Stimulated activated CD4-positive, alpha-beta T cell treated with anti-CD3 and anti-CD28 coated beads, Interleukin-1b, Interleukin-23, amount 100 ng/mL, for 24 hours (primary cell): ENCODE results near the gene PUSL1.

Experiments
- DNase-seq, 4 experiments: peaks; one replicate each; pipeline ENCODE4 v3.0.0-alpha.2; 2020; ENCODE audit warnings: low read depth in 4 of 4, low spot score in 1 of 4

Gene PUSL1

DNA sequence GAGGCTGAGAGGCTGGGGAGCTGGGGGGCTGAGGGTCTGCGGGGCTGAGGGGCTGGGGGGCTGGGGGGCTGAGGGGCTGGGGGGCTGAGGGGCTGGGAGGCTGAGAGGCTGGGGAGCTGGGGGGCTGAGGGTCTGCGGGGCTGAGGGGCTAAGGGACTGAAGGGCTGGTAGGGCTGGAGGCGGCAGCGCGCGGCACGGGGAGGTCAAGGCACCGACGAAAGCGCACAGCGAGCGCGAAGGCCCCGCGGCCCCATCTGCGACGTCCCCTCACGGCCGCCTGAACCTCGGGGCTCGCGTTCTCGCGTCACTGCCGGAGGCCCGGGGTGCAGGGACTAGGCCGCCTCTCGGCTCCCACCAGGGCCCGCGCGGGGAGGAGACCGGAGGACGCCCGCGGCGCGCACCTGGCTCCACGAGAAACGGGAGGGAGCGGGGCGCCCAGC is 15.7 kb downstream of the PUSL1 start:
- DNase-seq, result no peak

DNA sequence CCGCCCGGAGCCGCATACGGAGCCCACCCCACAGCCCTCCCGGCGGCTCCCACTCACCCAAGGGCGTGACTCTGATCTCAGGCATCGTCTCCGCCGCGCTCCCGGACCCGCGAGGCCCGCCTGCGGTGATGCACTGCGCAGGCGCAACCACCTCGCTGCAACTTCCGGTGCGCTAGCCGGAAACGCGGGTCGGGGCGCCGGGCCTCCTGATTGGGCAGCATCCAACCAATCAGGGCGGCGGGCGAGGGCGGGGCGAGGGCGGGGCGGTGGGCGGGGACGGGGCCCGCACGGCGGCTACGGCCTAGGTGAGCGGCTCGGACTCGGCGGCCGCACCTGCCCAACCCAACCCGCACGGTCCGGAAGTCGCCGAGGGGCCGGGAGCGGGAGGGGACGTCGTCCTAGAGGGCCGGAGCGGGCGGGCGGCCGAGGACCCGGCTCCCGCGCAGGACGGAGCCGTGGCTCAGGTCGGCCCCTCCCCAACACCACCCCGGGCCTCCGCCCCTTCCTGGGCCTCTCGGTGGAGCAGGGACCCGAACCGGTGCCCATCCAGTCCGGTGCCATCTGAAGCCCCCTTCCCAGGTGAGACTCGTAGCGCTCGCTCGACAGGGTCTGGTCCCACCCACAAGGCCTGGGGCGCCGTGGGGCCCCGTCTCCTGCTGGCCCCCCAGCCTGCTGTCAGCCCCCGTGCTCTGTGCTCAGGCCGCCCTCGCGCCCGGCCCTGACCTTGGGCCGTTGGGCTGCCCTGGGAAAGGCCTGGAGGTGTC is 16.3 kb downstream of the PUSL1 start, which contains the start of the genes CPTP and INTS11:
Gene CPTP, plus strand, starts transcription at position 279 of the 764 bp plus-strand sequence. CDS start 2,109 bp downstream, outside the sequence.
Gene INTS11, minus strand, starts transcription at position 137 of the 764 bp plus-strand sequence. Its CDS starts 52 bp downstream, at position 85.
- peak; percentile 89 to 94 (median 94) for DNase-seq

DNA sequence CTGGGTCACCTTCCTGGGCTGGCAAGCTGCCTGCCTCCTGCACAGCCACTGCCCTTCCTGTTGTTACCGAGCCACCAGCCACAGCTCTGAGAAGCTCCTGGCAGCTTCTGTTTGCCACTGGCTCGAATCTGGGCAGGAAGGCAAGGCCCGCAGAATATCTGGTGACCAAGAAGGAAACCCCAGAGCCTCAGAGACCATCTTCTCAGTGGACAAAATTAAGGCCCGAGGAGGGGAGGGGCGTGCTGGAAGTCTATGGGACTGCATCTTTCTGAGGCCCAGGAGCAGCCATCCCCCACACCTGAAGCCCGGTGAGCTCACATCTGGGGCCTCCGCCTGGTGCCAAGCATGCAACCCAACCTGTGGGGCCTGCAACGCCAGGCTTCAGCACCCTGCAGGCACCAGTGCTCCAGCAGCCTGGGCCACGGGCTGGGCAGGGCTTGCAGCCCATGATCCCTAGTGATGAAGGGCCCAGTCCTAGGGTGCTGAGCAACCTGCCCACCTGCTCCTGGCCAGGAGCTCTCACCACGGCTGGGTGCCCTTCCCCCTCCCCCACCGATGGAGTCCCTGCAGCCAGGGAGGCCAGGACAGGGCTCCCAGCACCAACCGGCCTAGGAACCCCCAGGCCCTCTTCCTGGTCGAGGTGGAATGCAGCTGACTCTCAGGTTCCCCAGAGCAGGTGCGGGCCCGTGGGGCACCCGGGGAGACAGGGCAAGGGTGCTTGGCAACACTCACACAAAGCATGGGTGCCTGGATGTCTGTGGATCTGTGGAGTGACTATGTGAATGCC is 17.1 kb downstream of the PUSL1 start:
- no peak for DNase-seq

DNA sequence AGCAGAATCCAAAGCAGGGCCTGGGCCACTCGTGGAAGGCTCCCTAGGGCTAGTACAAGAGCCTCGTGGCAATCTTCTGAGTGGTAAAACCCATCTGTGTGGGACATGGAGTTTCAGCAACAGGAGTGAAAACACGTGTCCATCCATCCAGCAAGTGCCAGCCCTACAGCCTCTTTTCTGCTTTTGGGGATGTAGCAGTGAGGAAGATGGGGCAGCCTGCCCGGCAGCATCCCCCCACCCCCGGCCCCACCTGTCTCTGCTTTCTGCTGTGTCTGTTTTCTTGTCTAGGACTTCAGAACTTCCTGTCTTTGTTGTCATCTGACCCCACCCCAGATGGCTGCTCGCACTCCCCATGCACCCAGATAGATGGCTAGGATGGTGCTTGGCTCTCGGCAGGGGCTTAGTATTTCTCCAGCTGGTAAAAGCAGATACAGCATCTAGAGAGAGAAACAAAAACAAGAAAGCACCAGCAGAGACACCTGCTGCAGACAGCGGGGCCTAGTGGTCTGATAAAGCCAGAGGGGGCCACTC is 17.7 kb downstream of the PUSL1 start:
- no peak for DNase-seq

DNA sequence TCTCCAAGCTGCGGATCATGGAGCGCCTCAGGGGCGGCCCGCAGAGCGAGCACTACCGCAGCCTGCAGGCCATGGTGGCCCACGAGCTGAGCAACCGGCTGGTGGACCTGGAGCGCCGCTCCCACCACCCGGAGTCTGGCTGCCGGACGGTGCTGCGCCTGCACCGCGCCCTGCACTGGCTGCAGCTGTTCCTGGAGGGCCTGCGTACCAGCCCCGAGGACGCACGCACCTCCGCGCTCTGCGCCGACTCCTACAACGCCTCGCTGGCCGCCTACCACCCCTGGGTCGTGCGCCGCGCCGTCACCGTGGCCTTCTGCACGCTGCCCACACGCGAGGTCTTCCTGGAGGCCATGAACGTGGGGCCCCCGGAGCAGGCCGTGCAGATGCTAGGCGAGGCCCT is 18.9 kb downstream of the PUSL1 start:
- DNase-seq, result no peak

DNA sequence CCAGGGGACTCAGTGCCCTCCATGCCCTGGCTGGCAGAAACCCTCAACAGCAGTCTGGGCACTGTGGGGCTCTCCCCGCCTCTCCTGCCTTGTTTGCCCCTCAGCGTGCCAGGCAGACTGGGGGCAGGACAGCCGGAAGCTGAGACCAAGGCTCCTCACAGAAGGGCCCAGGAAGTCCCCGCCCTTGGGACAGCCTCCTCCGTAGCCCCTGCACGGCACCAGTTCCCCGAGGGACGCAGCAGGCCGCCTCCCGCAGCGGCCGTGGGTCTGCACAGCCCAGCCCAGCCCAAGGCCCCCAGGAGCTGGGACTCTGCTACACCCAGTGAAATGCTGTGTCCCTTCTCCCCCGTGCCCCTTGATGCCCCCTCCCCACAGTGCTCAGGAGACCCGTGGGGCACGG is 19.9 kb downstream of the PUSL1 start:
- no peak for DNase-seq

DNA sequence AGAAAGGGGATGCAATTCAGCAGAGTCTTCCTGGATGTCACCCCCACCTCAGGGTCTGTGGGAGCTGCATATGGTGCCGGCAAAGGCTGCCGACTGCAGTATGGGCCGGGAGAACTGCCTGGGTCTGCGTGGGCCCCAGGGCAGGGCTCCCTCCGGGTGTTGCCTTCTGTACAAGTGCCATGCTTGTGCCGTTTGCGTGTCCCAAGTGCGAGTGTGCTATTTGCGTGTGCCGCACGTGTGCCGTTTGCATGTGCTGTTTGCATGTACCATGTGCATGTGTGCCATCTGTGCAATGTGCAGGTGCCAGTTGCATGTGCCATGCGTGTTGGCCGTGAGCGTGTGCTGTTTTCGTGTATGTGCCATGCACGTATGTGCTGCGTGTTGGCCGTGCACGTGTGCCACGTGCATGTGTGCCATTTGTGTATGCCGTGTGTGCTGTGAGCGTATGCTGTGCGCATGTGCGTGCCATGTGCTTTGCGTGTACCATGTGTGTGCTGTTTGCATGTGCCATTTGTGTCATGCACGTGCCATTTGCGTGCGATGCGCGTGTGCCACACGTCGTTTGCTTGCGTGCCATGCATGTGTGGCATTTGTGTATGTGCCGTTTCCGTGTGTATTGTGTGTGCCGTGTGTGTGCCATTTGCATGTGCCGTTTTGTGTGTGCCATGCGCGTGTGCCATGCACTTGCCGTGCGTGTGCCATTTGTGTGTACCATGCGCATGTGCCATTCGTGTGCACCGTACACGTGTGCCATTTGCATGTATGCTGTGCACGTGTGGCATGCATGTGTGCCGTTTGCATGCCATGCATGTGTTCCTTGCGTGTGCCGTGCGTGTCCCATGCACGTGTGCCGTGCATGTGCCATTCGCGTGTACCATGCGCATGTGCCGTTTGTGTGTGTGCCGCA is 21.2 kb downstream of the PUSL1 start:
- no peak for DNase-seq

DNA sequence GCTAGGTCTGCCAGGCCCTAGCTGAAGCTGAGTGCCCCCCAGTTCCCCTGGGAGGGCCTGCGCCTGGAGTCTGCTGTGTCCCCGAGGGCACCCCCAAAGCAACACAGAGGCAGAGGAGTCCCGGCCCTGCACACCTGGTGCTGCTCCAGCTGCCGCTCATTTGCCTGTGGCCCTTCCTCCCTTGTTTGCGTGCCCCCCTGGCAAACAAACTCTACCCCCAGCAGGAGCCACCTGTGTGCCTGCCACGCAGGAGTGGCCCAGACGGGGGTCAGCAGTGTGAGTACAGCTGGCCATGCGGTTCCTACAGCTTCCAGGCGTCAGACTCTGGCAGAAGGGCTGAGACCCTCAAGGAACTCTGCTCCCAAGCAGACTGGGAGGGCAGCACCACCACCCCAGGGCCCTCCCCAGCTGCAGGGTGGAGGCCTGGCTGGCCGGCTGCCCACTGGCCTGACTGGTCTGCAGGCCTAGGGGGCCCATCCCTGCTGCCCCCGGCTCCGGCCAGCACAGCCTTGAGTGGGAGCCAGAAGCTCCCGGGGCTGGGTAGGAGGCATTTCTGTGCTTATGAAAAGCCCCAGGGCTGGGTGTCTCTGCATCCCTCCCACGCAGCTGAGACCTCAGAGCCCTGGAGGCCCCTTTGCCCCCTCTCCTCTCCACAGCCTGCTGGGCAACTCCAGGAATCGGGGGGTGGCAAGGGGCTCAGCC is 22.1 kb downstream of the PUSL1 start:
- no peak for DNase-seq

DNA sequence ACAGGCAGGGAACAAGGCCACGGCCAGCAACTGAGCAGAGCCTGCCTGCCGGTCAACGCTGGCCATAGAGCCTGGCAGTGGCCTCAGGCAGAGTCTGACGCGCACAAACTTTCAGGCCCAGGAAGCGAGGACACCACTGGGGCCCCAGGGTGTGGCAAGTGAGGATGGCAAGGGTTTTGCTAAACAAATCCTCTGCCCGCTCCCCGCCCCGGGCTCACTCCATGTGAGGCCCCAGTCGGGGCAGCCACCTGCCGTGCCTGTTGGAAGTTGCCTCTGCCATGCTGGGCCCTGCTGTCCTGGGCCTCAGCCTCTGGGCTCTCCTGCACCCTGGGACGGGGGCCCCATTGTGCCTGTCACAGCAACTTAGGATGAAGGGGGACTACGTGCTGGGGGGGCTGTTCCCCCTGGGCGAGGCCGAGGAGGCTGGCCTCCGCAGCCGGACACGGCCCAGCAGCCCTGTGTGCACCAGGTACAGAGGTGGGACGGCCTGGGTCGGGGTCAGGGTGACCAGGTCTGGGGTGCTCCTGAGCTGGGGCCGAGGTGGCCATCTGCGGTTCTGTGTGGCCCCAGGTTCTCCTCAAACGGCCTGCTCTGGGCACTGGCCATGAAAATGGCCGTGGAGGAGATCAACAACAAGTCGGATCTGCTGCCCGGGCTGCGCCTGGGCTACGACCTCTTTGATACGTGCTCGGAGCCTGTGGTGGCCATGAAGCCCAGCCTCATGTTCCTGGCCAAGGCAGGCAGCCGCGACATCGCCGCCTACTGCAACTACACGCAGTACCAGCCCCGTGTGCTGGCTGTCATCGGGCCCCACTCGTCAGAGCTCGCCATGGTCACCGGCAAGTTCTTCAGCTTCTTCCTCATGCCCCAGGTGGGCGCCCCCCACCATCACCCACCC is 22.9 kb downstream of the PUSL1 start, which contains the start of gene TAS1R3:
Gene TAS1R3, plus strand, starts transcription at position 213 of the 898 bp plus-strand sequence. Its CDS starts 66 bp downstream, at position 279.
- no peak for DNase-seq

DNA sequence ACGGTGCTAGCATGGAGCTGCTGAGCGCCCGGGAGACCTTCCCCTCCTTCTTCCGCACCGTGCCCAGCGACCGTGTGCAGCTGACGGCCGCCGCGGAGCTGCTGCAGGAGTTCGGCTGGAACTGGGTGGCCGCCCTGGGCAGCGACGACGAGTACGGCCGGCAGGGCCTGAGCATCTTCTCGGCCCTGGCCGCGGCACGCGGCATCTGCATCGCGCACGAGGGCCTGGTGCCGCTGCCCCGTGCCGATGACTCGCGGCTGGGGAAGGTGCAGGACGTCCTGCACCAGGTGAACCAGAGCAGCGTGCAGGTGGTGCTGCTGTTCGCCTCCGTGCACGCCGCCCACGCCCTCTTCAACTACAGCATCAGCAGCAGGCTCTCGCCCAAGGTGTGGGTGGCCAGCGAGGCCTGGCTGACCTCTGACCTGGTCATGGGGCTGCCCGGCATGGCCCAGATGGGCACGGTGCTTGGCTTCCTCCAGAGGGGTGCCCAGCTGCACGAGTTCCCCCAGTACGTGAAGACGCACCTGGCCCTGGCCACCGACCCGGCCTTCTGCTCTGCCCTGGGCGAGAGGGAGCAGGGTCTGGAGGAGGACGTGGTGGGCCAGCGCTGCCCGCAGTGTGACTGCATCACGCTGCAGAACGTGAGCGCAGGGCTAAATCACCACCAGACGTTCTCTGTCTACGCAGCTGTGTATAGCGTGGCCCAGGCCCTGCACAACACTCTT is 23.8 kb downstream of the PUSL1 start:
- no peak for DNase-seq

DNA sequence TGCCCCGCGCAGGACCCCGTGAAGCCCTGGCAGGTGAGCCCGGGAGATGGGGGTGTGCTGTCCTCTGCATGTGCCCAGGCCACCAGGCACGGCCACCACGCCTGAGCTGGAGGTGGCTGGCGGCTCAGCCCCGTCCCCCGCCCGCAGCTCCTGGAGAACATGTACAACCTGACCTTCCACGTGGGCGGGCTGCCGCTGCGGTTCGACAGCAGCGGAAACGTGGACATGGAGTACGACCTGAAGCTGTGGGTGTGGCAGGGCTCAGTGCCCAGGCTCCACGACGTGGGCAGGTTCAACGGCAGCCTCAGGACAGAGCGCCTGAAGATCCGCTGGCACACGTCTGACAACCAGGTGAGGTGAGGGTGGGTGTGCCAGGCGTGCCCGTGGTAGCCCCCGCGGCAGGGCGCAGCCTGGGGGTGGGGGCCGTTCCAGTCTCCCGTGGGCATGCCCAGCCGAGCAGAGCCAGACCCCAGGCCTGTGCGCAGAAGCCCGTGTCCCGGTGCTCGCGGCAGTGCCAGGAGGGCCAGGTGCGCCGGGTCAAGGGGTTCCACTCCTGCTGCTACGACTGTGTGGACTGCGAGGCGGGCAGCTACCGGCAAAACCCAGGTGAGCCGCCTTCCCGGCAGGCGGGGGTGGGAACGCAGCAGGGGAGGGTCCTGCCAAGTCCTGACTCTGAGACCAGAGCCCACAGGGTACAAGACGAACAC is 24.5 kb downstream of the PUSL1 start:
- no peak for DNase-seq

DNA sequence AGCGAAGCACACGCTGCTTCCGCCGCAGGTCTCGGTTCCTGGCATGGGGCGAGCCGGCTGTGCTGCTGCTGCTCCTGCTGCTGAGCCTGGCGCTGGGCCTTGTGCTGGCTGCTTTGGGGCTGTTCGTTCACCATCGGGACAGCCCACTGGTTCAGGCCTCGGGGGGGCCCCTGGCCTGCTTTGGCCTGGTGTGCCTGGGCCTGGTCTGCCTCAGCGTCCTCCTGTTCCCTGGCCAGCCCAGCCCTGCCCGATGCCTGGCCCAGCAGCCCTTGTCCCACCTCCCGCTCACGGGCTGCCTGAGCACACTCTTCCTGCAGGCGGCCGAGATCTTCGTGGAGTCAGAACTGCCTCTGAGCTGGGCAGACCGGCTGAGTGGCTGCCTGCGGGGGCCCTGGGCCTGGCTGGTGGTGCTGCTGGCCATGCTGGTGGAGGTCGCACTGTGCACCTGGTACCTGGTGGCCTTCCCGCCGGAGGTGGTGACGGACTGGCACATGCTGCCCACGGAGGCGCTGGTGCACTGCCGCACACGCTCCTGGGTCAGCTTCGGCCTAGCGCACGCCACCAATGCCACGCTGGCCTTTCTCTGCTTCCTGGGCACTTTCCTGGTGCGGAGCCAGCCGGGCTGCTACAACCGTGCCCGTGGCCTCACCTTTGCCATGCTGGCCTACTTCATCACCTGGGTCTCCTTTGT is 25.3 kb downstream of the PUSL1 start:
- DNase-seq, result no peak

DNA sequence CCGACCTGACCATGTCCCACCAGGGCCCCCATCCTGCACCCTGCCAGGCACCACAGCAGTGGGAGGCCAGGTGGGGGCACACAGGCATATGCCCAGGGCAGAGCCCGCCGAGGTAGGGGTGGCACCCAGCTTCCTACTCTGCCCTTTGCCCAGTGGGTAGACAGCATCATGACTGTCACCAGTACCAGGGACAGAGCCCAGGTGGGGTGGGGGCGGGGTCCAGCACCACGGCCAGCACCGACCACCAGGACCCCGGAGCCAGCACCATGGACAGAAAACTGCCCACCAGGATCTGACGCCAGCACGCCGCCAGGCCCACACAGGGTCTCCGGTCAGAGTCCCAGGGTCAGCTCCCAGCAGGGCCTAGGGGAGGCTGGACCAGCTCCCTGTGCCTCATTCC is 26.4 kb downstream of the PUSL1 start:
- no peak for DNase-seq

DNA sequence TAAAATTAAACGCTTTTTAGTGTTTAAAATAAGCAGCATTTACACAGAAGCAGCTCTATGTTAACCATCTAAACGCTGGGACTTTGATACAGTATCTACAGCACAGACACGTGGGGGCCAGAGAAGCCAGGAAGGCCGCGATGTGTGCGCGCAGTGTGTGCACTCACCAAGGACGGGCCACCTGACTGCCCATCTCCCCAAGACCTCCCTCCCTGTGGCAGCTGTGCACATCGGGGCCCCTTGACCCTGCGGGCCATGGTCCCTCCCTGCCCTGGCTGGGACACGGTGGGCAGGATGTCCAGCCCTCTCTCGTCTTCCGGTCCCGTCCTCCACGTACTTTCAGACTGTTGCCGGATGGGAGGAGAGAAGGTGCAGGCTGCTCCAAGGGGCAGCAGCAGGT is 26.9 kb downstream of the PUSL1 start:
- DNase-seq, result no peak

DNA sequence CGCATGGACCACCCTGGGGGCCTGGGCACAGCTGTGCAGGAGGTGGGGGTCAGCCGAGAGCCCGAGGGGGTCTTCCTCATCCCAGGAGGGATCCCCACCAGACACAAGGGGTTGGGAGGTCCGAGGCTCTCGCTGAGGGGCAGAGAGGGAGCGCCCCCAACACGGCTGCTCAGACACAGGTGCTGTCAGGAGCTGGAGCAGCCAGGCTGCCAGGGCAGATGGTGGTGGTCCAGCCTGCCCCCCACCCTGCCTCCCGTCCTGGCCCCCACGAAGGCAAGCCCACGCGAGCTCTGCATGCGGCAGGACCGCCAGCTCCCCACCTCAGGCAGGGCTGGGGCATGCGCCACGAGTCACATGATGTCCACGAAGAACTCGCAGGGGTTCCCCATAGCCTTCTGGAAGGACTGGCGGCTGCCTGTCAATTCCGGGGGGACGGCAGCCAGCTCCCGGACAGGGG is 27.4 kb downstream of the PUSL1 start:
- DNase-seq, result no peak

DNA sequence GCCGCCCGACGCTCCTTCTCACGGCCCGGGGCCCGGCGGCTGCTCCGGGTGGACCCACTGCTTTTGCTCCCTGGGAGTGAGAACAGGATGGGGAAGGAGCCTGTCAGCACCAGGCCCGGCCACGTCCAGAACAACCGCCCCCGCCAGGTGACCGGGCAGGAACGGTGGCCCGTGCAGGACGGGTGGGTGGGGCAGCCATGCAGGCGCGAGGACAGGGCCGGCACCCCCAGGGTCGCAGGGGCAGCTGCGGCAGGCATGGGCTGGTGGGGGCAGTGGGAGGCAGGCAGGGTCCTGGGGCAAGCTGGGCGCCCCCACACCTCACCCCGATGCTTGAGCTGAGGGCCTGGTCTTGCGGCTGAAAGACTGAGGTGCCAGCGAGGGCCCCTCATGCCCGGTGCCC is 28.0 kb downstream of the PUSL1 start:
- no peak for DNase-seq
